NCI-H1105 (cell line): Measurements from ENCODE around the gene TMEM80.
A peak's percentile ranks its signal among the peaks of the same experiment; 100 is the strongest.
"Not testable (repeated sequence)": the region's sequence is repeated elsewhere in the genome, so short reads cannot be mapped to it uniquely, and the experiment has no call there.

Source experiments
- DNase-seq: peaks from one replicate; lab custom pipeline; 2025; lab: John Stamatoyannopoulos, UW

TMEM80 gene

GRCh38 chr11:695538-696248, at the start of gene TMEM80:
Gene TMEM80, plus strand, starts transcription at chr11:695816. Its CDS starts 12 bp downstream, at chr11:695828.
- peak; percentile 98 for DNase-seq

- no peak for DNase-seq
Measured at GRCh38 chr11:646214-646613, 49.4 kb upstream of the TMEM80 start.

GRCh38 chr11:647672-648158, 47.9 kb upstream of the TMEM80 start:
- not testable (repeated sequence) for DNase-seq

GRCh38 chr11:650482-650881, 45.1 kb upstream of the TMEM80 start:
- DNase-seq, result no peak

- DNase-seq, result not testable (repeated sequence)
Measured at GRCh38 chr11:653136-653535, 42.5 kb upstream of the TMEM80 start.

GRCh38 chr11:653837-654236, 41.8 kb upstream of the TMEM80 start:
- DNase-seq, result no peak

GRCh38 chr11:654444-654843, 41.2 kb upstream of the TMEM80 start:
- DNase-seq, result not testable (repeated sequence)

- DNase-seq, result no peak
Measured at GRCh38 chr11:655036-655726, 40.4 kb upstream of the TMEM80 start.

- no peak for DNase-seq
Measured at GRCh38 chr11:656426-656825, 39.2 kb upstream of the TMEM80 start.

- no peak for DNase-seq
Measured at GRCh38 chr11:656866-657265, 38.8 kb upstream of the TMEM80 start.

- no peak for DNase-seq
Measured at GRCh38 chr11:657691-658126, 37.9 kb upstream of the TMEM80 start.

- DNase-seq, result no peak
Measured at GRCh38 chr11:659532-660085, 36.0 kb upstream of the TMEM80 start.

- no peak for DNase-seq
Measured at GRCh38 chr11:660281-660680, 35.3 kb upstream of the TMEM80 start.

GRCh38 chr11:660681-661444, 34.8 kb upstream of the TMEM80 start:
- DNase-seq, result no peak

GRCh38 chr11:662689-663274, 32.8 kb upstream of the TMEM80 start:
- no peak for DNase-seq

- no peak for DNase-seq
Measured at GRCh38 chr11:665062-665703, 30.4 kb upstream of the TMEM80 start.

GRCh38 chr11:665704-666281, 29.8 kb upstream of the TMEM80 start:
- DNase-seq, result no peak

GRCh38 chr11:673866-674265, 21.8 kb upstream of the TMEM80 start:
- DNase-seq, result no peak

GRCh38 chr11:674406-674805, 21.2 kb upstream of the TMEM80 start:
- DNase-seq, result no peak

GRCh38 chr11:678297-678696, 17.3 kb upstream of the TMEM80 start:
- no peak for DNase-seq
